HG02763 (cell line): Measurements from ENCODE around the gene MAPKBP1.
"Not testable (repeated sequence)": the region's sequence is repeated elsewhere in the genome, so short reads cannot be mapped to it uniquely, and the experiment has no call there.

Source experiments
- ATAC-seq: cut with Tn5 transposase; IDR thresholded peaks from one replicate; pipeline ENCODE4 v1.9.1; 2021; ENCODE audit warnings: mild to moderate bottlenecking, moderate library complexity; ENCODE audit not compliant: unreplicated experiment

MAPKBP1 gene

DNA sequence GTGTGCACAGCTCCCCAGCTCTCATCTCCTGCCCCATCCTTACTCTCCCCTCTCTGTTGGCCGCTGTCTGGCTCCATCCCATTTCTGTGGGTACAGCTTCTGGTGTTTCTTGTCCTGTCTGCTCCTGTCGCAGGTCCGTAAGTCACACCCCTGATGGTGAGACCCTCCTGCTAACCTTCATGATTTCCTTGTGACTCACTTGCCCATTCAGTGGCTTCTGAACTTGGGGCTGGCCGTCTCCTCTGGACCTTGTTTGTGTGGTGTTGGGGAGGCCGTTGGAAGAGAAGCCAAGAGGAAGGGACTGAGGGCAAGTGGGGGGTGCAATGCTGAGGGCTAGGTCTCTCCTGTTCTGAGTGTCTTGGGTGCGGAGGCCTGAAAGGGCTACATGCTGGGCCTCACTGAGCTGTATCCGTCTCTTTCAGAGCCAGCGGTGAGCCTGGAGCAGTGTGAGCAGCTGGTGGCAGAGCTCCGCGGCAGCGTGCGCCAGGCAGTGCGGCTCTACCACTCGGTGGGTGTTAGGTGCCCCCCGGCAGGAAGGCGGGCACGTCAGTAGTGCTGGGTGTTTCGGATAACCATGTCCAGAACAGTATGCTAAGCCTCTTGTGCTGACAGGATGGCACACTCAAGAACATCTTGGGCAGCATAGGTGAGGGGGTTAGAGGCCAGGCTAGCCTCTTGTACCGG lies 49.9 kb downstream of the MAPKBP1 start:
- ATAC-seq = no peak

DNA sequence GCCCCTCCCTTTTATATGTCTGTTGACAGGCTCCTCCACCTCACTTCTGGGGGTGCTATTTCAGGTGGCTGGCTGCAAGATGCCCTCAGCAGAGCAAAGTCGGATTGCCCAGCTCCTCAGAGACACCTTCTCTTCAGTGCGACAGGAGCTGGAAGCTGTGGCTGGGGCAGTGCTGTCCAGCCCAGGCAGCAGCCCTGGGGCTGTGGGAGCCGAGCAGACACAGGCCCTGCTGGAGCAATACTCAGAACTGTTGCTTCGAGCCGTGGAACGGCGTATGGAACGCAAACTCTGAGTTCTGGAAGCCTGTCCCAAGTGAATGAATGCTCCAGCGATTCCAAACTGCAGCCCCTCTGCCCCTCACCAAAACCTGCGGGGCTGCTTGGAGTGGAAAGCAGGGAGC lies 50.9 kb downstream of the MAPKBP1 start:
- ATAC-seq = no peak

- no peak for ATAC-seq
Observed at GRCh38 chr15:41825572-41826535, 51.6 kb downstream of the MAPKBP1 start.

GRCh38 chr15:41827290-41827879 lies 53.1 kb downstream of the MAPKBP1 start:
- no peak for ATAC-seq

GRCh38 chr15:41827880-41828806 lies 53.9 kb downstream of the MAPKBP1 start, which contains the start of gene JMJD7:
TSS of gene JMJD7 (plus strand) at chr15:41828092. CDS start at chr15:41828125, 33 bp downstream.
- ATAC-seq = peak; percentile 57

- ATAC-seq = no peak
Observed at GRCh38 chr15:41828807-41829141, 54.5 kb downstream of the MAPKBP1 start.

DNA sequence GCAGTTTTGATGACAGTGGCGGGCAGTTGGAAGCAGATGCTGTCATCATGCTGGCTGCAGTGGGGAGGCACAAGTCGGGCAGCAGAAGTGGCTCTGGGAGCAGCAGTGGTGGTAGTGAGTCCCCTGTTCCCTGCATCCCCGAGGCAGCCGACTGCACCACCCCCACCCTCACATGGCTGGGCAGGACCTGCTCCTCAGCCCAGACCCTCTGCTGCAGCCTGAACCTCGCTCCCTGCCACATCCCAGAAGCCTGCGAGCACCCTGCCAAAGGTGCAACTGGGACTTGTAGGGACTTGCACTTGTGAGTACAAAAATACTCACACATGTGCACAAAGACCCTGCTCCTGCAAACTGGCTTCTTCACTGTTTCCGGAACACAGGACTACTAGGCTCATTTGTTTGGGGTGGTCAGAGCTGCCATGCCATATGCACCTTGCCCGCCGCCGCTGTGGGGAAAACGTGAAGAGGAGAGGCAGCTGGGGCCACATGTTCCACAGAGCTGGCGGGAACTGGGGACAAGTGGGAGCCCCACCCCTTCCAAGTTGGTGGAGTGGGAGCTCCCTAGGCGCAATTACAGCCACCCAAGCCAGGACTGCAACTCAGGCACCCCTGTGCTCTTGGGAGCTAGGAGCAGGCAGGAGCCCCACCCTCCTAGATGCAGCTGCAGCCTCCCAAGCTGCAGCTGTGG lies 55.8 kb downstream of the MAPKBP1 start:
- no peak for ATAC-seq

DNA sequence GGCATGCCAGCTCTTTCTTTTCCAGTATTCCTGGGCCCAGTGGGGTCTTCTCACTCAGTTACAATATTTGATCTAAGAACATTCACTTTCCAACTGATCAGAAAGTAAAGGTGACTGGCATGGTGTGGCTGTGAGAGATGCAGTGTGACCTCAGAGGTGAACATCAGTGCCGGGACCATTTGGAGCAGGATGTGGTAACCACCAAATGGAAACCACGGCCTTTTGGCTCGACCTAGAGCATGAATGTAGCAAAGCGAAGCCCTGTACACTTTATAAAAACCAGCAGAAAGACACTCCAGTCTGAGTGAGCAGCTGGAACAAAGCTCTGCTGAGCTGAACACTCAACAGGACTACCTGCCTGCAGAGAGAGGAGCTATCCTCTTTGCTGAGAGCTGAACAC lies 57.0 kb downstream of the MAPKBP1 start:
- ATAC-seq = not testable (repeated sequence)

DNA sequence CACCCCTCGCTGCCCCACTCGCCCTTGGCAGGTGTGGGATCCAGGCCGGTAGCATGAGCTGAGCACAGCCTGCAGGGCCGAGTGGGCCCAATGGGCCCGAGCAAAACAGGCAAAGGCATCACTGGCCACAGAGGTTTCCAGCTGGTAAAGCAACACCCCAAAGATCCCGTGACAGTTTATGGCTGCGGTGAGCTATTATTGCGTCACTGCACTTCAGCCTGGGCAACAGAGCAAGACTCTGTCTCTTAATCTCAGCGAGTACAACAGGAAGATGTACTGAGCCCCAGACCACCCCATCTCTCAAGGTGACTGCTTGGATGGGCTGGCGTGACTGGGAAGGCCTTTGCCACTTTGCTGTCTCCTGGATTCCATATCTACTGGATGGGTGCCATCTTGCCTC lies 57.9 kb downstream of the MAPKBP1 start:
- no peak for ATAC-seq

DNA sequence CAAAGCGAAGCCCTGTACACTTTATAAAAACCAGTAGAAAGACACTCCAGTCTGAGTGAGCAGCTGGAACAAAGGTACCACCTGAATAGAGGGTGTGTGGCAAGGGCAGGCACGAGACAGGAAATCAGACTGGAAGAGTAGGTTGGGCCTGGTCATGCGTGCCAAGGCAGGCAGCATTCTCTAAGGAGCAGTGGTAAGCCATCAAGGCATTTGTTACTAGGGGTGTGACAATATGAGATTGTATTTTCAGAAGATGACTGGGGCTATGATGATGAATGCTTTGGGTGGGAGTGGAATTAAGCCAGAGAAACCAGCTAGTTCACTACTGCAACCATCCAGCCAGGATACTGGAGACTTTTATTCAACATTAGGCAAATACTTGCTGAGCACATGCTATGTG lies 58.6 kb downstream of the MAPKBP1 start:
- no peak for ATAC-seq

GRCh38 chr15:41834096-41834495 lies 59.8 kb downstream of the MAPKBP1 start:
- no peak for ATAC-seq

- ATAC-seq = no peak
Observed at GRCh38 chr15:41836073-41836472, 61.8 kb downstream of the MAPKBP1 start.

DNA sequence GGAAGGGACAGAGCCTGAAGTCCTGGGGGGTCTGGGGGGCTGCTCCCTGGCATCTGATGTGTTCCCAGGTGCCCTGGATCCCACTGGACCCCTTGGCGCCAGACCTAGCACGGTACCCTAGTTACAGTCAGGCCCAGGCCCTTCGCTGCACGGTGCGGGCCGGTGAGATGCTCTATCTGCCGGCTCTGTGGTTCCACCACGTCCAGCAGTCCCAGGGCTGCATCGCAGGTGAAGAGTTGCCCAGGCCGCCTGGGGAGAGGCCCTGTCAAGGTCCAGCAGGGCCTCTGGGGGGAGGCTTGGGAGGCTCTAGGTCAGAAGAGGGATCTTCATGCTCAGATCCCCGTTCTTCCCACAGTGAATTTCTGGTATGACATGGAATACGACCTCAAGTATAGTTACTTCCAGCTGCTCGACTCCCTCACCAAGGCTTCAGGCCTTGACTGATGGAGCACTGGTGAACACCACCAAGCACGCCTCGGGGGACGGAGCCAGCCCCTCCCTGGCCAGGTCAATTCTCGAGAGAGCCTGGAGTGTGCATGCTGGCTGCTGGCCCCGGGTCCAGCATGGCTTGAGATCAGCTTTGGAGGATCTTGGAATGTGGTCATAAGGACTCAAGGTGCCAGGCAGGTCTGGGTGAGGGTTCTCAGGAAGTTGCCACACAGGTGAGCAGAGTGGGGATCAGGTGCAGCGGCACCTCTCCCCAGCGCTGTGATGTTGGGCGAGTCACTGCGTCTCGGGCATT lies 62.6 kb downstream of the MAPKBP1 start:
- ATAC-seq = no peak

GRCh38 chr15:41838400-41838897 lies 64.2 kb downstream of the MAPKBP1 start, which contains the start of gene PLA2G4B:
TSS of gene PLA2G4B (plus strand) at chr15:41838847. CDS start at chr15:41838914, 67 bp downstream.
- no peak for ATAC-seq

DNA sequence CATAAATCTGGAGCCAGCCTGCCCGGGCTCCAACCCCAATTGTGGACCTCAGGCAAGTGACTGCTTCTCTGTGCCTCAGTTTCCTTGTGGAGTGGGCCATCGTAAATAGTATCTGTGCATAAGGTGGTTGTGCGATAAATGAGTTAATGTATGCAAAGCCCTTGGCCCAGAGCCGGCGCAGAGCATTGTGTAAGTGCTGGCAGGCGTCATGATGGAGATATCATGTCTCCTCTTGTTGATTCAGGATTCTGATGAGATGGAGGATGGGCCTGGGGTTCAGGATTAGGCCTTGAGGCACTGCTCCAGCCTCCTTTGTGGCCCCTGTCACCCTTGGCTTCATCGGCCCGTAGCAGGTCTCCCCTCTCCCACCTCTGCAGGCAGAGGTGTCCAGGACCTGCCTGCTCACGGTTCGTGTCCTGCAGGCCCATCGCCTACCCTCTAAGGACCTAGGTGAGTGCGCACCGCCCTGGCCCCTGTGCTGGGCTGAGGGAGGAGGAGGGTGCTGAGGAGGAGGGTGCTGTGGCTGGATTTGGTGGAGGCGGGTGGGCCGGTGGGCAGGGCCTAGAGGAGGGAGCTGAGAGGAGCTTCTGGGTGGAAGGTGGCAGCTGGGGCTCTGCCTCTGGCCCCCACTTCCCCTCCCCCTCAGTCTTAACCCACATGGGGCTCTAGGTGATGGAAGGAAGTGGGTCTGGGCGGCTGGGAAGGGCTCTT lies 65.7 kb downstream of the MAPKBP1 start:
- no peak for ATAC-seq

GRCh38 chr15:41840673-41841072 lies 66.4 kb downstream of the MAPKBP1 start:
- no peak for ATAC-seq

DNA sequence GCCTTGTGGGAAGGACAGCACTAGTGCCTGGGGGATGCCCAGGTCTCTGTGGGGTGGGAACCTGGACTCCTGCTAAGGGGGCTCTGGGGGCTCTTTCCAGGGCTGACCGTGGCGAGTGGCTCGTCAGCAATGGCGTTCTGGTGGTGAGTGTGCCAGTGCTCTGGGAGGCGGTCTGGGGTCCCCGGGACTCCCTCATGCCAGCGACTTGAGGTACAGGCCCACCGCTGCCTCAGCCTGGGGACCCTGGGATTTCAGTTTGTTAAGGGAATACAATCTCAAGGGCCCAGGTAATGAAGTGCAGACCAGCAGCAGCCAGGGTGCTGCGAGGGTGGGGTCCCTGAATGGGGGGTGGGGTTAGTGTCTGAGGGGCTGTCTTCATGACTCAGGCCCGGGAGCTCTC lies 66.8 kb downstream of the MAPKBP1 start:
- ATAC-seq = no peak

GRCh38 chr15:41842229-41842628 lies 67.9 kb downstream of the MAPKBP1 start:
- ATAC-seq = no peak
